AG04450 (cell line): ENCODE data around the gene ZBTB7C. TPM values are rescaled to one million over a fixed set of nuclear protein-coding genes. Genes with fewer than 3 reads are reported as not detected.

Source experiments
- CTCF ChIA-PET: fragments of 300-600, 350-600 bp; formaldehyde crosslinking; extraction: SDS; loops from one replicate; lab custom pipeline; 2022; ENCODE audit warnings: antibody characterized with exemption, inconsistent platforms; lab: Charles Lee
- POLR2A ChIA-PET: fragments of 350-600 bp; formaldehyde crosslinking; extraction: SDS; loops from one replicate; lab custom pipeline; 2021; ENCODE audit warnings: antibody characterized with exemption, inconsistent platforms; lab: Yijun Ruan, JAX
- DNase-seq: peaks from one replicate; pipeline ENCODE4 v3.0.0-alpha.2; 2011; ENCODE audit warnings: low read depth, low spot score
- H3K27ac ChIP-seq: one replicate; pipeline ENCODE4 v1.5.1; 2012; ENCODE audit warnings: low read depth, low read length, control low read depth
- H3K27me3 ChIP-seq: one replicate; pipeline ENCODE4 v1.6.0; 2012; ENCODE audit warnings: low read length; ENCODE audit not compliant: control insufficient read depth, insufficient read depth
- H3K4me3 ChIP-seq: 2 replicates; pipeline ENCODE4 v1.5.1; 2011; ENCODE audit warnings: mild to moderate bottlenecking, low read depth, low read length, control low read depth
- H3K9me3 ChIP-seq: 2 replicates; pipeline ENCODE4 v1.5.1; 2012; ENCODE audit warnings: low read length; ENCODE audit not compliant: control insufficient read depth, insufficient read depth
- polyA plus RNA-seq: library from polyadenylated mRNA; depleted of rRNA; stranded (reverse); fragments of >200 nt; gene quantifications from 2 replicates; pipeline ENCODE4 v1.2.3, GENCODE V29; 2011
- TF ChIP-seq, protein P1 (sequence below): IDR thresholded peaks from 2 replicates; pipeline ENCODE4 v1.5.1; 2011; ENCODE audit warnings: low read depth, low read length, control low read depth, inconsistent platforms

Gene ZBTB7C
- polyA plus RNA-seq, 1 experiment: not detected

DNA sequence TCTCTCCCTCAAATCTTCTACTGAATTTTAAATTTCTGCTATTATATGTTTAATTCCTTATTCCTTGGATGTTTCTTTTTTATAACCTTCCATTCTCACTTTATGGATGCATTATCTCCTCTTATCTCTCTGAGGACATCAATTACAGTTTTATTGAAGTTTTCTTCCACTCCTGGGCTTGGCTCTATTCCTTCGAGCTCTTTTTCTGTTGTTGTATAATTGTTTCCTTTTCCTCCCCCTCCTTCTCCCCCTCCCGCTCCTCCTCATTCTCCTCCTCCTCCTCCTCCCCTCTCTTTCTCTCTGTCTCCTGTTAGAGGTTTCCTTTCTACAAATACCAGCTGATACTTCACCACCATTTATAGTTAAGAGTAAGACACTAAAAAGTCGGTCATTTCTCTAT, 209.8 kb downstream of the ZBTB7C start:
- DNase-seq: no peak
- ChIA-PET POLR2A (no interaction called here), CTCF (no interaction called here)
- Histone ChIP-seq H3K9me3 (no peaks in the 10 kb centered on the region), H3K27ac (no peak overlapping the region), H3K4me3 (no peak overlapping the region), H3K27me3 (peaks cover 7% of the 10 kb centered on the region)
- TF ChIP-seq, protein P1, sequence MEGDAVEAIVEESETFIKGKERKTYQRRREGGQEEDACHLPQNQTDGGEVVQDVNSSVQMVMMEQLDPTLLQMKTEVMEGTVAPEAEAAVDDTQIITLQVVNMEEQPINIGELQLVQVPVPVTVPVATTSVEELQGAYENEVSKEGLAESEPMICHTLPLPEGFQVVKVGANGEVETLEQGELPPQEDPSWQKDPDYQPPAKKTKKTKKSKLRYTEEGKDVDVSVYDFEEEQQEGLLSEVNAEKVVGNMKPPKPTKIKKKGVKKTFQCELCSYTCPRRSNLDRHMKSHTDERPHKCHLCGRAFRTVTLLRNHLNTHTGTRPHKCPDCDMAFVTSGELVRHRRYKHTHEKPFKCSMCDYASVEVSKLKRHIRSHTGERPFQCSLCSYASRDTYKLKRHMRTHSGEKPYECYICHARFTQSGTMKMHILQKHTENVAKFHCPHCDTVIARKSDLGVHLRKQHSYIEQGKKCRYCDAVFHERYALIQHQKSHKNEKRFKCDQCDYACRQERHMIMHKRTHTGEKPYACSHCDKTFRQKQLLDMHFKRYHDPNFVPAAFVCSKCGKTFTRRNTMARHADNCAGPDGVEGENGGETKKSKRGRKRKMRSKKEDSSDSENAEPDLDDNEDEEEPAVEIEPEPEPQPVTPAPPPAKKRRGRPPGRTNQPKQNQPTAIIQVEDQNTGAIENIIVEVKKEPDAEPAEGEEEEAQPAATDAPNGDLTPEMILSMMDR: no peak

DNA sequence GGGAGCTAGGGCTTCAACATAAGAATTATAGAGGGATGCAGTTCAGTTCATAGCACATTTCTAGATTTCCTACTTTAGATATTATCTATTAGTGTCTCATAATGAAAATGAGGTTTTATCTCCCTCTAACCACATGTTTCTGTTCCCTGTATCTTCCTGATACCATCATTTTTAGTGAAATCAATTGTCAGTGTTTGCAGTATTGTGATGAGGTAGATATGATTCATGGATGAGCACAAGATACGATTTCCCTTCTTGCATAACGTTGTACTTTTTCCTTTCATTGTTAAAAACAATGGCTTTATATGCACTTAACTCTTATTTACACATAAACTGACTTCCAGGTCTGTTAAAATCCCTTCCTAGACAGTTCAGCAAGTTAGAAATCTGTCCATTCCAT, 211.4 kb downstream of the ZBTB7C start:
- TF ChIP-seq, protein P1: no peak
- Histone ChIP-seq H3K27me3 (peaks cover 7% of the 10 kb centered on the region), H3K9me3 (no peaks in the 10 kb centered on the region), H3K4me3 (no peak overlapping the region), H3K27ac (no peak overlapping the region)
- CTCF ChIA-PET: no interaction called here
- no peak for DNase-seq
- POLR2A ChIA-PET: no interaction called here

DNA sequence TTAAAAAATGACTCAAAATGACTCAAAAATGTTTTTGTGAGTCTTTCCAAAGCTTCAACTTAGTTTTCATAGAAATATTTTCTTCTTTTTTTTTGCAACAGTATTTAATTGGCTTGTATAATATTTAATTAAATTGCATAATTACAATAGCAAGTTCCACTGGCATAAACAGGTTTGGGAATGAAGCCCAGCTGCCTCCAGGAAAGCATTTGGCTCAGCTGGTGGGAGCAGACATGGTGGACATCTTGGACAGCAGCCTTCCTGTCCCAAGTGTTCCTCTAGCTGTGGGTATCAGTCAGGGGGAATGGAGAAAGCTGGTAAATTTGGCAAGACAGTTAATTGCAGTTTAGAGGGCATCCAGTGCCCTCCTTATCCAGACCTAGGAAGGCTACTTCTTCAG, 213.4 kb downstream of the ZBTB7C start:
- Histone ChIP-seq H3K27me3 (peaks cover 9% of the 10 kb centered on the region), H3K9me3 (no peaks in the 10 kb centered on the region), H3K4me3 (no peak overlapping the region), H3K27ac (no peak overlapping the region)
- TF ChIP-seq, protein P1: no peak
- DNase-seq: no peak
- CTCF ChIA-PET: no interaction called here
- POLR2A ChIA-PET: no interaction called here

DNA sequence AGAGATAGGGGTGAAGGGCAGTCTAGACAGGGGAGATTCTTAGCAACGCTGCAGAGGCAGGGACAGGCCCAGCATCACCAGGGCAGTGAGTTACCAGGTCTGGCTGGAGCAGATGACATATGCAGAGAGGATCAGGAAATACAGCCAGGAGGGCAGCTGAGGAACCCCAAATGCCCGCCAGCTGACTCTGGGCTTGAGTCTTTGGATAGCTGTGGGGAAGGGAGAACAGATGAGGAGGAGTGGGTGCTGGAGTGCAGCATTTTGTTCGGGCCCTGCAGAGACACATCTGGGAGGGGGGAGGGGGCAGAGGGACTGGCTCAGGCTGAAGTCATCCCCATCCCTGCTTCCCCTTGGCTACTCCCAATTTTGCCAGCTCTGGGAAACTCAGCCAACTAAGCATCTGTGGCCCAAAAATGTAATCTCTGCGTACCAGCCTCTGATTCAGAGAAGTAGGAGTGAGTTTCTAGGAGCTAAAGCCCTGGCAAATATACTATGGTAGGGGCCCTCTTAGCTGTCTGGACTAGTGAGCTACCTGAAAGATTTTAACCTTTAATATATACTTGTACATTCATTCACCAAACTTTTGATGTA, 214.5 kb downstream of the ZBTB7C start:
- TF ChIP-seq, protein P1: no peak
- CTCF ChIA-PET: no interaction called here
- POLR2A ChIA-PET: no interaction called here
- DNase-seq: no peak
- no peaks in the 10 kb centered on the region for H3K9me3 ChIP-seq
- no peak overlapping the region for H3K27ac ChIP-seq
- no peak overlapping the region for H3K4me3 ChIP-seq
- peaks cover 9% of the 10 kb centered on the region for H3K27me3 ChIP-seq

DNA sequence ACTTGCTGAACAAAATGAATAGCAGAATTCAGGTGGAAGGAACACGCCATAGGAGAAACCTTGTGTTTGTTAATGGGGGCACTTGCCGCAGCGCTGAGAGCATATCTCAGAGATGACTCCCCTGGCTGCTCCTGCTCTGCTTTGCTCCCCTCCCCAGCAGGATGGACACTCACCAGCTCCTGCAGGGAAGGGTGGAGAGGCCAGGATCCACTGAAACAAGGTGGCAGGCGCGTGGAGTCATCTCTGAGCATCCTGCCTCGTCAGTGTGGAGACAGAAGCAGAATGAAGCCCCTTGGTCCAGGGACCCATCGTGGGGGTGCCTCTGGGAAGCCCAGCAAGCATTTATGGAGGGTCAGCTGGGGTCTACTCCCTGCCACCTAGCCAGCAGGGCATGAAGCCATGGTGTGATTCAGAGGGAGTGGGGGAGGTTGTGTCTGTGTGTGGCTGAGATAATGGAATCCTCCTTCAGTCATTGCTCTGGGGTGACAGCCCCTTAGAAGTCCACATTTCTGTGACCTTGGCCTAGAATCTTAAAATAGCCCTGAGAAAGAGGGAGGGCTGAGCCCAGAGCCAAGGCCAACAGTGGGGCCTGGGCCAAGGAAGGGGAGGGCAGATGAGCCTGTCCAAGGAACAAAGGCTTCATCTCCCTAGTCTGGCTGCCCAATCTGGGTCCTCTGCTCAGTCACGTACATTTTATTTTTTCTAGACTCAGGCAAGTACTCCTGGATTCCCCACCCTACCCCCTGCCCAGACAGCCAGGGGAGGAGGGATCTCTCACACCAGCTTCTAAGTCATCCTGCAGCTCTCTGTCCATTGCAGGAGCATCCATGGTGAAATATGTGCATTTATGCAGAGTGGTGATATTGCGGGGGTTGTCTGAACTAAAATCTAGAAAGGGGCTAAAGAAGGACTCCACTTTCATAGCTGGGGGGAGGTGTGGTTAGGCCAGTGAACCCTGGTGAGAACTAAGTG, 215.4 kb downstream of the ZBTB7C start:
- Histone ChIP-seq H3K4me3 (no peak overlapping the region), H3K27ac (no peak overlapping the region), H3K27me3 (peaks cover 5% of the 10 kb centered on the region), H3K9me3 (no peaks in the 10 kb centered on the region)
- CTCF ChIA-PET: no interaction called here
- TF ChIP-seq, protein P1: no peak
- DNase-seq: no peak
- POLR2A ChIA-PET: no interaction called here
